Astrocyte of the spinal cord (primary cell): ENCODE data around the gene SEMA5B.

Experiments used
- DNase-seq: peaks from one replicate; pipeline ENCODE4 v3.0.0; 2011; ENCODE audit warnings: low read depth, low spot score
- H3K4me3 ChIP-seq: 2 replicates; pipeline ENCODE4 v1.5.1; 2011; ENCODE audit warnings: low read depth, mild to moderate bottlenecking, low read length, moderate library complexity
- in situ Hi-C: cut with HindIII; loops from 2 replicates; pipeline ENCODE4 v1.10.0; 2017; ENCODE audit warnings: low sequenced_read_pairs
- TF ChIP-seq, protein P1 (sequence below): IDR thresholded peaks from 2 replicates; pipeline ENCODE4 v1.5.1; 2012; ENCODE audit warnings: low read depth, mild to moderate bottlenecking, low read length, inconsistent platforms

Gene SEMA5B

DNA sequence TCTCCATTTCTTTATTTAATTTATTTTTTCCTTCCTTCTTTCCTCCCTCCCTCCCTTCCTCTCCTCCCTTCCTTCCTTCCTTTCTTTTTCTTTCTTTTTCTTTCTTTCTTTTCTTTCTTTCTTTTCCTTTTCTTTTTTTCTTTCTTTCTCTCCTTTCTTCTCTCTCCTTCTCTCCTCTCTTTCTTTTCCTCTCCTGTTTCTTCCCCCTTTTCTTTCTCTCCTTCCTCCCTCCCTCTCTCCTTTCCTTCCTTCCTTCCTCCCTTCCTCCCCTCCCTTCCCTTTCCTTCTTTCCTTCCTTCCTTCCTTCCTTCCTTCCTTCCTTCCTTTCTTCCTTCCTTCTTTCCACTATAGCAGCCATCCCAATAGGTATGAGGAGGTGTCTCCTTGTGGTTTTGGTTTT lies 32.5 kb upstream of the SEMA5B start:
- in situ Hi-C loops = no loop called here
- TF ChIP-seq, protein P1, sequence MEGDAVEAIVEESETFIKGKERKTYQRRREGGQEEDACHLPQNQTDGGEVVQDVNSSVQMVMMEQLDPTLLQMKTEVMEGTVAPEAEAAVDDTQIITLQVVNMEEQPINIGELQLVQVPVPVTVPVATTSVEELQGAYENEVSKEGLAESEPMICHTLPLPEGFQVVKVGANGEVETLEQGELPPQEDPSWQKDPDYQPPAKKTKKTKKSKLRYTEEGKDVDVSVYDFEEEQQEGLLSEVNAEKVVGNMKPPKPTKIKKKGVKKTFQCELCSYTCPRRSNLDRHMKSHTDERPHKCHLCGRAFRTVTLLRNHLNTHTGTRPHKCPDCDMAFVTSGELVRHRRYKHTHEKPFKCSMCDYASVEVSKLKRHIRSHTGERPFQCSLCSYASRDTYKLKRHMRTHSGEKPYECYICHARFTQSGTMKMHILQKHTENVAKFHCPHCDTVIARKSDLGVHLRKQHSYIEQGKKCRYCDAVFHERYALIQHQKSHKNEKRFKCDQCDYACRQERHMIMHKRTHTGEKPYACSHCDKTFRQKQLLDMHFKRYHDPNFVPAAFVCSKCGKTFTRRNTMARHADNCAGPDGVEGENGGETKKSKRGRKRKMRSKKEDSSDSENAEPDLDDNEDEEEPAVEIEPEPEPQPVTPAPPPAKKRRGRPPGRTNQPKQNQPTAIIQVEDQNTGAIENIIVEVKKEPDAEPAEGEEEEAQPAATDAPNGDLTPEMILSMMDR = no peak
- DNase-seq = no peak

GRCh38 chr3:123058505-123058904 lies 30.9 kb upstream of the SEMA5B start:
- TF ChIP-seq, protein P1 = no peak
- in situ Hi-C loops = no loop called here
- no peak overlapping the region for H3K4me3 ChIP-seq
- DNase-seq = no peak

More for the DNA sequence above, 32.5 kb upstream of the SEMA5B start:
- H3K4me3 ChIP-seq = no peak overlapping the region

DNA sequence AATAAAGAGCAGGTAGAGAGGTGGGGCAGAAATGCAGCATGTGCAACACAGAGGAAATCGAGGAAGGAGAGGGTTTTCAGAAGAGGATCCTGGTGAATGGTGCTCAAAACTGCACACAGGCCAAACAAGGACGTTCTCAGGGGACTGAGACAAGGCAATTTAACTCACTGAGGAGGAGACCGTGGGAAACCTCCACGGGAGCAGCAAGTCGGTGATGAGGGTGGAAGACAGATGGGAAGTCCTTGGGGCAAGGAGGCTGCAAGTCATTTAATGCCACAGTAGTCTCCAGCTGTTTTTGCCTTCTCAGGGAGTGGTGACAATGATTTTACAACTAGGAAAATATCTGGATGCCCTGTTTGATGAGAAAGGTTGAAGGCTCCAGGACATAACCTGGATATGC lies 27.8 kb upstream of the SEMA5B start:
- no peak for DNase-seq
- H3K4me3 ChIP-seq = no peak overlapping the region
- TF ChIP-seq, protein P1 = no peak
- in situ Hi-C loops = no loop called here

- DNase-seq = no peak
- no peak overlapping the region for H3K4me3 ChIP-seq
- TF ChIP-seq, protein P1 = no peak
- in situ Hi-C loops = no loop called here
Measured at GRCh38 chr3:123054931-123055330, 27.4 kb upstream of the SEMA5B start.

- no peak overlapping the region for H3K4me3 ChIP-seq
- TF ChIP-seq, protein P1 = no peak
- in situ Hi-C loops = no loop called here
- no peak for DNase-seq
Measured at GRCh38 chr3:123054109-123054778, 26.7 kb upstream of the SEMA5B start.

GRCh38 chr3:123053107-123053506 lies 25.5 kb upstream of the SEMA5B start:
- DNase-seq = no peak
- TF ChIP-seq, protein P1 = no peak
- no peak overlapping the region for H3K4me3 ChIP-seq
- in situ Hi-C loops = no loop called here
